ENCODE measurements around the gene CASQ1.

Gene CASQ1

GRCh38 chr1:160189649-160190625 lies at the start of gene CASQ1:
CASQ1 (plus strand) TSS chr1:160190575; CDS start chr1:160190752, 177 bp downstream.
- DNase-seq (ENCODE audit: low read depth in 3 of 3), result no peak

DNA sequence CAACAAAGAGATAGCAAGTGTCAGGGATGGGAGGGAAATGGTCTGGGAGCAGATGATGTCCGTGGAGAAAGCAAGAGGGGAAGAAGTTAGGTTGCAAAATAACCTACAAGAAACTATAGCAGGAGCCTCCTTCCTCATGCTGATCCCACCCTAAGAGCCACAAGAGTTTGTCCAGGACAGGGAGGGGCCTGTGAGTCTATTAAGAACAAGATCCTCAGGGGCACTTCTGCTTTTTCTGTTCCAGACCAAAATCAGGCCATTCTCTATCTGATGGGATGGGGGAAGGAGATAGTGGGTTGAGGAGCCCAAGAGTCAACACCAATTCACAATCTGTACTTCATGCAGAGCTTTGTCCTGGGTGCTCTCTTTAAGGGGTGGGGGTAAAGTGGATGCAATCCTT lies 46.7 kb upstream of the CASQ1 start:
- no peak for DNase-seq (ENCODE audit: low read depth in 3 of 3)

DNA sequence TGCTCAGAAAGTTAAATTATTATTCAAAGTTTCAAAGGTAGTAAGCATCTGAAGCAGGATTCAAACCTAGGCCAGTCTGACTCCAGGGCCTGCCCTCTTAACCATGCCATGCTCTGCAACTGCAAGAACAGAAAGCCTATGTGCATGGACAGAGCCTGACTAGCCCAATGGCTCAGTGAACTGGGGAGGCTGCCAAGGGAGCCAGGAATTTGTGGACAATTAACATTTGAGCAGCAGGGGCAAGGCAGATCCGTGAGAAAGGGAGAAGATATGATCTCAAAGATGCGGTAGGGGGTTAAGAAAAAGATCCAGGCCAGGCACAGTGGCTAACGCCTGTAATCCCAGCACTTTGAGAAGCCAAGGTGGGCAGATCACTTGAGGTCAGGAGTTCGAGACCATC lies 45.5 kb upstream of the CASQ1 start:
- no peak for DNase-seq (ENCODE audit: low read depth in 3 of 3)

GRCh38 chr1:160146107-160146506 lies 44.3 kb upstream of the CASQ1 start:
- DNase-seq (ENCODE audit: low read depth in 3 of 3), result no peak

- DNase-seq (ENCODE audit: low read depth in 3 of 3), result no peak
Measured at GRCh38 chr1:160148121-160148520, 42.3 kb upstream of the CASQ1 start.

- DNase-seq (ENCODE audit: low read depth in 3 of 3), result no peak
Measured at GRCh38 chr1:160149233-160149632, 41.1 kb upstream of the CASQ1 start.

DNA sequence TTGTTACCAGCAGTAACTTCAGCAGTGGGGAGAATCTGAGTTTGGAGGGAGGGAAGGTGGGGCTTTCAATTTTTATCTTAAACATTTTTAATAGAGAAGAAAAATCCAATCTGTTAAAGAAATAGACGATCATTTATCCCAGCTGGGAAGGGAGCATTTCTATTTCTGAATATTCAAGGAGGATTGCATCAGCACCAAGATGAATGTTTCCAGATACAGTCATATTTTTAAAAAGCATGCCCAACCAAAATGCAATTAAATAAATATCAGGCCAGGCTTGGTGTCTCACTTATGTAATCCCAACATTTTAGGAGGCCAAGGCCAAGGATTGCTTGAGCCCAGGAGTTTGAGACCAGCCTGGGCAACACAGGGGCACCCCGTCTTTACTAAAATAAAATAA lies 40.7 kb upstream of the CASQ1 start:
- no peak for DNase-seq (ENCODE audit: low read depth in 3 of 3)

- no peak for DNase-seq (ENCODE audit: low read depth in 3 of 3)
Measured at GRCh38 chr1:160151303-160151702, 39.1 kb upstream of the CASQ1 start, which contains the start of gene ATP1A4. ATP1A4 (plus strand) TSS chr1:160151603; CDS start chr1:160152041, 438 bp downstream.

GRCh38 chr1:160154790-160155189 lies 35.6 kb upstream of the CASQ1 start:
- no peak for DNase-seq (ENCODE audit: low read depth in 3 of 3)

GRCh38 chr1:160156361-160156760 lies 34.0 kb upstream of the CASQ1 start:
- DNase-seq (ENCODE audit: low read depth in 3 of 3), result no peak

DNA sequence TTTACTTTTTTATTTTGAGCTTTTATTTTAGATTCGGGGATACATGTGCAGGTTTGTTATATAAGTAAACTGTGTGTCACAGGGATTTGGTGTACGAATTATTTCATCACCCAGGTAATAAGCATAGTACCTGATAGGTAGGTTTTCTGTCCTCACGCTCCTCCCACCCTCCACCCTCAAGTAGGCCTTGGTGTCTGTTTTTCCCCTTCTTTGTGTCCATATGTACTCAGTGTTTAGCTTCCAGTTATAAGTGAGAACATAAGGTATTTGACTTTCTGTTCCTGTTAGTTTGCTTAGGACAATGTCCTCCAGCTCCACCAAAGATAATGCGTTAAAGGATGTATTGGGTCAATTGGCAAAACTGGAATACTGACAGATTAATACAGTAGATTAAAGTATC lies 33.2 kb upstream of the CASQ1 start:
- DNase-seq (ENCODE audit: low read depth in 3 of 3), result no peak

DNA sequence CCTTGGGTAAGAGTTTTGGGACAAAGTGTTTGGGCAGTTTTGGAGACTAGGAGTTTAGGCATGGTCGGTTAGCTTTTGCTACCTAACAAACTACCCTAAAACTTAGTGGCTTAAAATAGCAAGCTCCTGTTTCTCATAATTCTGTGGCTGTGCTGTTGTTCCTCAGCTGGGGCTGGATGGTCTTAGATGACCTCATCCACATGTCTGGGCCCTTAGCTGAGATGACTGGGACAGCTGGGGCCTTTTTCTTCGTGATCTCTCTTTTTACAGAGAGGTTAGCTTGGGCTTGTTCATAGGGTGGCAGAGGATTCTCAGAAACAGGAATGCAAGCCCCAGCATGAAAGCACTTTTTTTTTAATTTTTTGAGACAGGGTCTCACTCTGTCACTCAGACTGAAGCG lies 32.3 kb upstream of the CASQ1 start:
- no peak for DNase-seq (ENCODE audit: low read depth in 3 of 3)

DNA sequence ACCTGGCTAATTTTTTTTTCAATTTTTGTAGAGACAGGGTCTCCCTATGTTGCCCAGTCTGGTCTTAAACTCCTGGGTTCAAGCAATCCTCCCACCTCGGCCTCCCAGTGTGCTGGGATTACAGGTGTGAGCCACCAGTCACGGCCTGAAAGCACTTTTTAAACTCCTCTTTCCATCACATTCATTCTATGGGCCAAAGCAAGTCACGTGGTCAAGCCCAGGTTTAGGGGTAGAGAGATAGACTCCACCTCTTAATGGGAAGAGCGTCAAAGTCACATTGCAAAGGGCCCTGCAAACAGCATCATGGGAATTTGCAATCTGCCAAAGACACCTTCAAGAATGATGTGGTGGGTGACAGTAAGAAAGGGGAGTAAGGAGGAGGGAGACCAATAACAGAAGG lies 31.8 kb upstream of the CASQ1 start:
- no peak for DNase-seq (ENCODE audit: low read depth in 3 of 3)

- no peak for DNase-seq (ENCODE audit: low read depth in 3 of 3)
Measured at GRCh38 chr1:160159846-160160245, 30.5 kb upstream of the CASQ1 start.

DNA sequence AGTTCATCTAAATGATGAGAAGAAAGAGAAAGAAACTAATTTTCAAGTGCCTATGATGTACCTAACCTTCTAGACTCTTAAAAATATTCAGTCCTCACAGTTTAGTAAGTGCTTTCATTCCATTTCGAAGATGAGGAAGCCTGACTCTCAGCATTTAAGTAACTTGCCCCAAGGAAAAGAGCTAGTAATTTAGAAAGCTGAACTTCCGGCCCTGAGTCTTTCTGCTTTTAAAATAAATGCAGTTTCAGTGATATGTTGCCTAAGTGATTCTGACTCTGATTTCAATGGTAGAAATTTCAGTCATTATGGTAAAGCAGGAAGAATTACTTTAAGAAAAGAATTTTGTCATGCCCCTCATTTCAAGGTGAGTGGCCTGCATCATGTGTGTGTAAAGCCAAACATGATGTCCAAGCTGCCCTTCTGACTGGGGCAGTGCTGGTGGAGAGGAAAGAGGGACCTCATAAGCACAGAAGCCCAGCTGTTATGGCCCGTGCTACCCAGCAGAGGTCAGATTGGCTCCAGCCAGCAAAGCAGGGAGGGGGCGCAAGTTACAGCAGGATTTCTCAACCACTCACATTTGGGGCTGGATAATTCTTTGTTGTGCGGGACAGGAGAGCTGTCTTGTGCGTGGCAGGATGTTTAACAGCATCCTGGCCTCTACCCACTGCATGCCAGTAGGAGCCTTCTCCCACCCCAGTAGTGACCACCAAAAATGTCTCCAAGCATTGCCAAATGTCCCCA lies 28.2 kb upstream of the CASQ1 start:
- no peak for DNase-seq (ENCODE audit: low read depth in 3 of 3)

DNA sequence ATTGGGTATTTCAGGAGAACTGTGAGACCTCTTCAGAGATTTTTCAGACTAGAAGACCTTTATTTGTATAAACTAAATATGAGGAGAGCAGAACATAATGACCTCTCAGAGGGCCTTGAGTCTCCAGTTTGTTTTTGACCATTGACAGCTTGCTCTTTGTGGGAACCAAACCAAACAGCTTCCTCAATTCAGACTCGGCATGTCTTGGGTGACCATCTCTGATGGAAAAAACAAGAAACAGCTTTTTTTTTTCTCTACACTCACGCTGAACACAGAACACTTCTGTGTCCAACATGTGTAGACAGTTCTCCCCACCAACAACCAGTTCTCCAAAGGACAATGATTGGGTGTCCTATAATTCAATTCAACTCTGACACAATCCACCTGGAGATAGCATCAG lies 27.4 kb upstream of the CASQ1 start:
- no peak for DNase-seq (ENCODE audit: low read depth in 3 of 3)

DNA sequence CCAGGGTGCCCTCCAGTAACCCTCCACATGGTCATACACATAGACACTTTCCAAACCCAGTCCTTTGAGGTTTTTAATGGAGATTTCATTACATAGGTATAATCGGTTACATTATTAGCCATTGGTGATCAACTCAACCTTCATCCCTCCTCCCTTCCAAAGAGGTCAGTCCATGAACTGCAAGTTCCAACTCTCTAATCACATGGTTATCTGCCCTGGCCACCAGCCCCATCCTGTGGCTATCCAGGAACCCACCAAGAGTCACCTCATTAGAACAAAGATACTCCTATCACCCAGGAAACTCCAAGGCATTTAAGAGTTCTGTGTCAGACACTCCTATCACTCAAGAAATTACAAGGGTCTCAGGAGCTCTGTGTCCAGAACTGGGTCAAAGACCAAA lies 26.8 kb upstream of the CASQ1 start:
- no peak for DNase-seq (ENCODE audit: low read depth in 3 of 3)

DNA sequence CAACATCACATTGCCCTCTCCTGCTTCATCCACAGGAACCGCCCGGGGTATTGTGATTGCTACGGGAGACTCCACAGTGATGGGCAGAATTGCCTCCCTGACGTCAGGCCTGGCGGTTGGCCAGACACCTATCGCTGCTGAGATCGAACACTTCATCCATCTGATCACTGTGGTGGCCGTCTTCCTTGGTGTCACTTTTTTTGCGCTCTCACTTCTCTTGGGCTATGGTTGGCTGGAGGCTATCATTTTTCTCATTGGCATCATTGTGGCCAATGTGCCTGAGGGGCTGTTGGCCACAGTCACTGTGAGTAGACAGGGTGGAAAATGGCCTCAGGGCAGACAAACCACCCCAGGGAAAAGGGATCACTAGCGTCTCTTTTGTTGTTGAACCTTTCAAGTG lies 26.3 kb upstream of the CASQ1 start:
- no peak for DNase-seq (ENCODE audit: low read depth in 3 of 3)

- no peak for DNase-seq (ENCODE audit: low read depth in 3 of 3)
Measured at GRCh38 chr1:160166166-160166868, 24.1 kb upstream of the CASQ1 start.

DNA sequence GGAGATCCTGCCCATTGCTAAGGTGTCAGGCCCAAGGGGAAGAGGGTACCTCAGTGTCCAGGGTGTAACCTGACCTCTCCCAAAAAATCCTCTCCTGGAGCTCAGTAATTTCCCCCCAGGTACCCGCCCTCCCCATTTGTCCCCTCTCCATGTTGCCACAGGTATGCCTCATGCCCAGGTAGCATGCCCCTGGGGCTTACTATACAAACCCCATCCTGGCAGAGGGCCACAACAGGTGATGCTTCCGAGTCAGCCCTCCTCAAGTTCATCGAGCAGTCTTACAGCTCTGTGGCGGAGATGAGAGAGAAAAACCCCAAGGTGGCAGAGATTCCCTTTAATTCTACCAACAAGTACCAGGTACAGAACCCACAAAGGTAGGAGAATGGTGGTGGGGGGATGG lies 23.3 kb upstream of the CASQ1 start:
- DNase-seq (ENCODE audit: low read depth in 3 of 3), result no peak

DNA sequence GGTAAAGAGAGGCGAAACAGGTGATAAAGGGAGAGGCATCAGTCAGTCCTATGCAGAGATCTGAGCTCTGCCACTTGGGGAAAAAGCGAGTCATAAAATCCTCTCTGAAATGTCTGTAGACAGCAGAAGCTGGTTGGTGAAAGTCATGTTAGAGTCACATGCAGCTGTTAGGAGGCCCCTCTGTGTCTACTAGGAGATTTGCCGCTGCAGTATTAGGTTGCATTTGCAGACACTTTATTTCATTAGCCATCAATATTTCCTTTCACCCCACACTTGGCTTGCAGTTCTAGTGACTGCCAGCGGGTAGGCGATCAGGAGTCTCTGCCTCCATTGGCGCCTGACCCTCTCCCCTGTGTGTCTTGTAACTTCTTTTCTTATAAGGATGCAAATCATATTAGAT lies 22.8 kb upstream of the CASQ1 start:
- DNase-seq (ENCODE audit: low read depth in 3 of 3), result no peak

DNA sequence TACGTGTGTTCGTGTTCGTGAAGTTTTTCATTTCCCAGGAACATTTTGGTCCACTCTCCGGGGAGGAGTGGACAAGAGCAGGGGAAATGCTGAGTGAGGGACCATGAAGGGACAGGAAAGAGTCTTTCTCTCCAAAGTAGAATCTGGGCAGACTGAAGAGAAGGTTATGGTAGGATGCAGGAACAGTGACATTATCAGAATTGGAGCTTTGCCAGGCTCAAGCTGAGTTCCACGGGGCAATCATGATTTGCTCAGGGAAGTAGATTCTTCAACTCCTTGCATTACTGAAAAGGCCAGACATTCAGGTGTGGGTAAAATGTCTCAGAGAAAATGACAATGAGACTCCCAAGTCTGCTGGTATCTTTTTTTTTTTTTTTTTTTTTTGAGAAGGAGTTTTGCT lies 22.4 kb upstream of the CASQ1 start:
- DNase-seq (ENCODE audit: low read depth in 3 of 3), result no peak
